Endothelial cell of umbilical vein (primary cell): Measurements from ENCODE around the gene SPIRE2. TPM values are rescaled to one million over a fixed set of nuclear protein-coding genes. Genes with fewer than 3 reads are reported as not detected.
"Not testable (repeated sequence)": the region's sequence is repeated elsewhere in the genome, so short reads cannot be mapped to it uniquely, and the experiment has no call there.

Source experiments
- BruUV-seq: library from RNA; stranded (reverse); fragments of 400-500 nt; replicated peaks from 2 replicates; lab custom pipeline; 2021; lab: Mats Ljungman, UMichigan
- CTCF ChIA-PET: fragments of 300-600, 350-600 bp; sonication (Branson Sonifier 250); formaldehyde crosslinking; loops from one replicate; lab custom pipeline; 2021; ENCODE audit warnings: antibody characterized with exemption, inconsistent platforms; lab: Charles Lee
- POLR2A ChIA-PET: fragments of 300-600, 350-600 bp; sonication (Branson Sonifier 250); formaldehyde crosslinking; loops from one replicate; lab custom pipeline; 2021; ENCODE audit warnings: antibody characterized with exemption, inconsistent platforms; lab: Charles Lee
- DNase-seq: peaks from one replicate; pipeline ENCODE4 v3.0.0-alpha.2; 2011; ENCODE audit warnings: low read depth, low spot score
- FAIRE-seq: peaks from 2 replicates; lab custom pipeline; 2011; peaks lifted over from hg19 to GRCh38; lab: Jason Lieb, UNC
- H2AFZ ChIP-seq: 2 replicates; pipeline ENCODE4 v1.6.0; 2012; ENCODE audit warnings: low read depth, low read length, control low read depth, inconsistent platforms
- H3K27ac ChIP-seq: 2 replicates; pipeline ENCODE4 v1.5.1; 2011; ENCODE audit warnings: low read depth, mild to moderate bottlenecking, control low read depth, low read length, moderate library complexity; ENCODE audit not compliant: insufficient read depth
- H3K27me3 ChIP-seq, 2 experiments: 2 replicates each; pipeline versions ENCODE4 v1.6.0 to v1.6.1; 2011; ENCODE audit warnings: low read length in 2 of 2, mixed read lengths in 1 of 2; ENCODE audit not compliant: control insufficient read depth in 2 of 2, insufficient read depth in 2 of 2
- H3K36me3 ChIP-seq, 2 experiments: 2 replicates in 1 of 2; 3 replicates in 1 of 2; pipeline ENCODE4 v1.5.1; 2011; ENCODE audit warnings: low read length in 2 of 2, mild to moderate bottlenecking in 1 of 2, moderate library complexity in 1 of 2; ENCODE audit not compliant: control insufficient read depth in 2 of 2, insufficient read depth in 2 of 2; ENCODE audit errors: extremely low read depth in 1 of 2
- H3K4me1 ChIP-seq: 3 replicates; pipeline ENCODE4 v1.5.1; 2011; ENCODE audit warnings: mild to moderate bottlenecking, low read length; ENCODE audit not compliant: control insufficient read depth, insufficient read depth; ENCODE audit errors: extremely low read depth
- H3K4me2 ChIP-seq: 2 replicates; pipeline ENCODE4 v1.6.1; 2011; ENCODE audit warnings: low read length, control low read depth, mixed read lengths; ENCODE audit not compliant: insufficient read depth
- H3K4me3 ChIP-seq, 3 experiments: fragments of 200-600 bp in 1 of 3; sonication (generic), shearing (Covaris generic) in 1 of 3; replicated peaks in 1 of 3; 2 replicates each; pipeline ENCODE4 v1.5.1; 2011 to 2016; ENCODE audit warnings: control low read depth in 3 of 3, low read length in 3 of 3, mild to moderate bottlenecking in 2 of 3, inconsistent platforms in 1 of 3, low read depth in 1 of 3, moderate library complexity in 1 of 3; ENCODE audit not compliant: insufficient read depth in 1 of 3
- H3K79me2 ChIP-seq: 2 replicates; pipeline ENCODE4 v1.6.0; 2012; ENCODE audit warnings: low read length, inconsistent platforms; ENCODE audit not compliant: control insufficient read depth, insufficient read depth
- H3K9ac ChIP-seq: replicated peaks from 2 replicates; pipeline ENCODE3; 2011; ENCODE audit warnings: low read length, control low read depth; ENCODE audit not compliant: insufficient read depth; ENCODE audit errors: extremely low read depth
- H3K9me1 ChIP-seq: replicated peaks from 3 replicates; pipeline ENCODE4 v1.6.0; 2011; ENCODE audit warnings: mild to moderate bottlenecking, low read length; ENCODE audit not compliant: control insufficient read depth, insufficient read depth; ENCODE audit errors: extremely low read depth
- H3K9me3 ChIP-seq: replicated peaks from 2 replicates; pipeline ENCODE4 v1.5.1; 2012; ENCODE audit warnings: low read length, inconsistent platforms; ENCODE audit not compliant: control insufficient read depth, insufficient read depth
- H4K20me1 ChIP-seq: replicated peaks from 2 replicates; pipeline ENCODE3; 2011; ENCODE audit warnings: mild to moderate bottlenecking, low read length; ENCODE audit not compliant: control insufficient read depth, insufficient read depth; ENCODE audit errors: extremely low read depth
- EZH2 ChIP-seq: IDR thresholded peaks from 2 replicates; pipeline ENCODE4 v1.6.1; 2012; ENCODE audit warnings: borderline replicate concordance, low read depth, mild to moderate bottlenecking, moderate library complexity, low read length, inconsistent platforms; ENCODE audit not compliant: severe bottlenecking
- FOS ChIP-seq: IDR thresholded peaks from 2 replicates; pipeline ENCODE4 v1.6.1; 2011; ENCODE audit warnings: mild to moderate bottlenecking, low read length, moderate library complexity, borderline replicate concordance; ENCODE audit not compliant: insufficient read depth
- GATA2 ChIP-seq: IDR thresholded peaks from 2 replicates; pipeline ENCODE4 v1.7.0; 2011; ENCODE audit warnings: low read depth, mild to moderate bottlenecking, moderate library complexity, mixed read lengths, low read length; ENCODE audit not compliant: insufficient read length, insufficient read depth
- JUN ChIP-seq: IDR thresholded peaks from 2 replicates; pipeline ENCODE4 v1.6.1; 2011; ENCODE audit warnings: borderline replicate concordance, low read depth; ENCODE audit not compliant: insufficient read length, insufficient read depth
- MYC ChIP-seq: IDR thresholded peaks from one replicate; pipeline ENCODE4 v1.6.1; 2011; ENCODE audit warnings: mild to moderate bottlenecking, low read depth, low read length
- POLR2A ChIP-seq: IDR thresholded peaks from 2 replicates; pipeline ENCODE4 v1.6.1; 2012; ENCODE audit warnings: low read depth, mild to moderate bottlenecking, control low read depth, low read length
- POLR2AphosphoS5 ChIP-seq: IDR thresholded peaks from 2 replicates; pipeline ENCODE4 v1.6.1; 2012; ENCODE audit warnings: low read depth, mild to moderate bottlenecking, control low read depth, low read length, moderate library complexity; ENCODE audit not compliant: insufficient read depth
- dilution Hi-C: fragments of 300-500 bp; cut with MboI; formaldehyde crosslinking; loops from one replicate; pipeline ENCODE4 v1.15.0; 2019; ENCODE audit warnings: low sequenced_read_pairs; ENCODE audit not compliant: extremely low pct_ligation_motif_present
- intact Hi-C: fragments of 100-400 bp; cut with micrococcal nuclease; formaldehyde crosslinking; loops from one replicate; pipeline ENCODE4 v1.10.0; 2022
- polyA plus RNA-seq, 4 experiments: library from polyadenylated mRNA; depleted of rRNA in 3 of 4; stranded (reverse) in 3 of 4; unstranded in 1 of 4; fragments of >200 nt; gene quantifications; 2 replicates each; pipeline versions ENCODE4 v1.2.1 to v1.2.3, GENCODE V29; 2011 to 2012; ENCODE audit warnings: missing spikeins in 1 of 4
- total RNA-seq: library from RNA; stranded (reverse); gene quantifications from 2 replicates; pipeline ENCODE4 v1.2.3, GENCODE V29; 2021
- TF ChIP-seq, protein P1 (sequence below), 2 donors: IDR thresholded peaks; 1 replicate in 1 of 2; 2 replicates in 1 of 2; pipeline ENCODE4 v1.5.1; 2011; ENCODE audit warnings: low read length in 2 of 2, mild to moderate bottlenecking in 2 of 2, moderate library complexity in 2 of 2, control low read depth in 1 of 2, inconsistent platforms in 1 of 2, low read depth in 1 of 2; ENCODE audit not compliant: insufficient read depth in 1 of 2; ENCODE audit errors: extremely low read depth in 1 of 2
- TF ChIP-seq, protein P2 (sequence below): IDR thresholded peaks from 2 replicates; pipeline ENCODE4 v1.6.1; 2011; ENCODE audit not compliant: insufficient read depth, insufficient read length

Gene SPIRE2
- total and polyA plus RNA-seq, 2 donors (not counting 3 experiments of a cell fraction or from before 2014, with no cell fraction given): 1.2 to 3.1 TPM

DNA sequence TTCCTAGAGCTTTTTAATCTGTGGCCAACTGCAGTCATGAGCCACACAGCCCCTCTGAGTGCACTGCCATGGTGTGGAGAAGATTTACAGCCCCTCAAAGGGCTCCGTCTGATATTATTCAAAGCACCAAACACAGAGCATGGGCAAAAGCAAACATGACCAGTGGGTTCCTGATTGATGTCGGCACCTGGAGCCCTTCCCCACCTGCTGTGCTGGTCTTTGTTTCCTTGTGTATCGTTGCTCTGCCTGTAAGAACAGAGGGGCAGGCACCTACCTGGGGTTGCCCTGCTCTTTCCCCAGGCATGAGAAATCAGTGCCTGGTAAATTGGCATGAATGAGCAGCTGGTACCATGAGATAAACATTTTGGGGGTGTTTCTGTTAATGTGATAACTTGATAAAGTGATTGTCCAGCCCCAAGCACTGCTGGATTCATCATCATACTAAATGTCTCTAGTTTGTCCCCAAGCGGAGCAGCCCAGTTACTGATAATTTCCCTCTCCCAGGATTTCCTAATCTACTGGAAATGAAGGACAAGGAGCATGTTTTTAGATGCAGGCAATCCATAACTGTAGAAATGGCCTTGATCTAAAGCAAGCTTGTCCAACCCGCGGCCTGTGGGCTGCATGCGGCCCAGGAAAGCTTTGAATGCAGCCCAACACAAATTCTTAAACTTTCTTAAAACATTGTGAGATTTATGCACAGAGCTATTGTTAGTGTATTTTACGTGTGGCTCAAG lies 5.0 kb upstream of the SPIRE2 start:
- Histone ChIP-seq H3K9ac (no peak overlapping the region), H3K79me2 (no peaks in the 10 kb centered on the region), H3K36me3 (no peaks in the 10 kb centered on the region), H3K4me2 (no peak overlapping the region), H3K4me1 (peaks cover 6% of the 10 kb centered on the region), H3K4me3 (no peak overlapping the region), H3K9me1 (no peaks in the 10 kb centered on the region), H3K27ac (no peak overlapping the region), H3K27me3 (no peaks in the 10 kb centered on the region), H2AFZ (no peak overlapping the region), H4K20me1 (no peaks in the 10 kb centered on the region), H3K9me3 (no peaks in the 10 kb centered on the region)
- no peak for DNase-seq
- TF ChIP-seq, protein P1, sequence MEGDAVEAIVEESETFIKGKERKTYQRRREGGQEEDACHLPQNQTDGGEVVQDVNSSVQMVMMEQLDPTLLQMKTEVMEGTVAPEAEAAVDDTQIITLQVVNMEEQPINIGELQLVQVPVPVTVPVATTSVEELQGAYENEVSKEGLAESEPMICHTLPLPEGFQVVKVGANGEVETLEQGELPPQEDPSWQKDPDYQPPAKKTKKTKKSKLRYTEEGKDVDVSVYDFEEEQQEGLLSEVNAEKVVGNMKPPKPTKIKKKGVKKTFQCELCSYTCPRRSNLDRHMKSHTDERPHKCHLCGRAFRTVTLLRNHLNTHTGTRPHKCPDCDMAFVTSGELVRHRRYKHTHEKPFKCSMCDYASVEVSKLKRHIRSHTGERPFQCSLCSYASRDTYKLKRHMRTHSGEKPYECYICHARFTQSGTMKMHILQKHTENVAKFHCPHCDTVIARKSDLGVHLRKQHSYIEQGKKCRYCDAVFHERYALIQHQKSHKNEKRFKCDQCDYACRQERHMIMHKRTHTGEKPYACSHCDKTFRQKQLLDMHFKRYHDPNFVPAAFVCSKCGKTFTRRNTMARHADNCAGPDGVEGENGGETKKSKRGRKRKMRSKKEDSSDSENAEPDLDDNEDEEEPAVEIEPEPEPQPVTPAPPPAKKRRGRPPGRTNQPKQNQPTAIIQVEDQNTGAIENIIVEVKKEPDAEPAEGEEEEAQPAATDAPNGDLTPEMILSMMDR (IDR thresholded peaks at IDR 0.05; ENCODE audit: extremely low read depth in 1 of 2, insufficient read depth in 1 of 2, low read depth in 1 of 2, low read length in 2 of 2): no peak
- TF ChIP-seq POLR2AphosphoS5 (no peak), MYC (no peak), EZH2 (no peak), GATA2 (no peak), FOS (no peak), POLR2A (no peak), JUN (no peak)
- TF ChIP-seq, protein P2, sequence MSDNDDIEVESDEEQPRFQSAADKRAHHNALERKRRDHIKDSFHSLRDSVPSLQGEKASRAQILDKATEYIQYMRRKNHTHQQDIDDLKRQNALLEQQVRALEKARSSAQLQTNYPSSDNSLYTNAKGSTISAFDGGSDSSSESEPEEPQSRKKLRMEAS: no peak
- POLR2A ChIA-PET: no interaction called here
- intact Hi-C loops (no loop called here), dilution Hi-C loops (no loop called here)
- BruUV-seq: no TSS peak
- CTCF ChIA-PET: no interaction called here
- no peak for FAIRE-seq

DNA sequence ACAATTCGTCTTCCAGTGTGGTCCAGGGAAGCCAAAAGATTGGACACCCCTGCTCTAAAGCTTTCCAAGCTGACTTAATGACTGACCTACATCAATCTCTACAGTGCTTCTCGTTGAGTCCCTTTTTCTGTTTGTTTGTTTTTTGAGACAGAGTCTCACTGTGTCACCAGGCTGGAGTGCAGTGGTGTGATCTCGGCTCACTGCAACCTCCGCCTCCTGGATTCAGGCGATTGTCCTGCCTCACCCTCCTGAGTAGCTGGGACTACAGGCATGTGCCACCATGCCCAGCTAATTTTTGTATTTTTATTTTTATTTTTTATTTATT lies 4.5 kb upstream of the SPIRE2 start:
- H3K9ac ChIP-seq, dilution Hi-C loops, H3K27me3 ChIP-seq, H2AFZ ChIP-seq, H3K9me1 ChIP-seq, POLR2A ChIA-PET, H3K4me1 ChIP-seq, BruUV-seq, H3K9me3 ChIP-seq, intact Hi-C loops, CTCF ChIA-PET, DNase-seq, H3K27ac ChIP-seq, H3K4me3 ChIP-seq, H3K4me2 ChIP-seq, H4K20me1 ChIP-seq, FAIRE-seq, H3K79me2 ChIP-seq, H3K36me3 ChIP-seq: not testable (repeated sequence)
